HepG2 (cell line): ENCODE results near the gene NCOA3. TPM values are rescaled to one million over a fixed set of nuclear protein-coding genes. Genes with fewer than 3 reads are reported as not detected.
A peak's percentile ranks its signal among the peaks of the same experiment; 100 is the strongest.

Source experiments
- DRAP1 ChIP-seq: IDR thresholded peaks from 2 replicates; pipeline ENCODE4 v1.6.1; 2016; ENCODE audit warnings: missing genetic modification reagents, missing compliant biosample characterization
- ESRRA ChIP-seq: sonication (generic); formaldehyde crosslinking; IDR thresholded peaks from 2 replicates; pipeline ENCODE4 v1.5.1; 2020; ENCODE audit warnings: mild to moderate bottlenecking, low read depth, missing genetic modification reagents
- FOXJ3 ChIP-seq: sonication (generic); formaldehyde crosslinking; IDR thresholded peaks from 2 replicates; pipeline ENCODE4 v1.4.0; 2020; ENCODE audit warnings: missing genetic modification reagents, mild to moderate bottlenecking, borderline replicate concordance
- GTF2F1 ChIP-seq: fragments of 150-350 bp; IDR thresholded peaks from 2 replicates; pipeline ENCODE4 v1.6.1; 2014; ENCODE audit warnings: low read length
- HMG20B ChIP-seq: conservative IDR thresholded peaks from 2 replicates; pipeline ENCODE4 v1.6.1; 2016; ENCODE audit warnings: missing genetic modification reagents, missing compliant biosample characterization
- MIER2 ChIP-seq: IDR thresholded peaks from 2 replicates; pipeline ENCODE4 v1.6.1; 2016; ENCODE audit warnings: missing biosample characterization, missing genetic modification reagents
- NFIB ChIP-seq: sonication (generic); formaldehyde crosslinking; IDR thresholded peaks from 2 replicates; pipeline ENCODE4 v1.9.0; 2021; ENCODE audit warnings: missing genetic modification reagents, mild to moderate bottlenecking, borderline replicate concordance
- NR0B2 ChIP-seq: sonication (generic); formaldehyde crosslinking; IDR thresholded peaks from 2 replicates; pipeline ENCODE4 v1.4.0; 2020; ENCODE audit warnings: mild to moderate bottlenecking, missing genetic modification reagents
- PRDM10 ChIP-seq: sonication (generic); formaldehyde crosslinking; IDR thresholded peaks from 2 replicates; pipeline ENCODE4 v1.4.0; 2020; ENCODE audit warnings: low read depth, missing genetic modification reagents
- SRF ChIP-seq: IDR thresholded peaks from 2 replicates; pipeline ENCODE4 v1.6.1; 2011; ENCODE audit warnings: mild to moderate bottlenecking, low read depth, low read length, moderate library complexity
- ZBTB43 ChIP-seq: sonication (generic); formaldehyde crosslinking; conservative IDR thresholded peaks from 2 replicates; pipeline ENCODE4 v1.4.0; 2020; ENCODE audit warnings: missing genetic modification reagents
- ZKSCAN5 ChIP-seq: sonication (generic); formaldehyde crosslinking; IDR thresholded peaks from 2 replicates; pipeline ENCODE4 v1.5.1; 2020; ENCODE audit warnings: mild to moderate bottlenecking, missing genetic modification reagents
- ZNF570 ChIP-seq: sonication (generic); formaldehyde crosslinking; IDR thresholded peaks from 2 replicates; pipeline ENCODE4 v1.4.0; 2020; ENCODE audit warnings: mild to moderate bottlenecking, missing genetic modification reagents, borderline replicate concordance
- ZSCAN20 ChIP-seq: sonication (generic); formaldehyde crosslinking; IDR thresholded peaks from 2 replicates; pipeline ENCODE4 v1.4.0; 2020; ENCODE audit warnings: missing genetic modification reagents, mild to moderate bottlenecking, borderline replicate concordance
- polyA plus RNA-seq, 8 experiments: library from polyadenylated mRNA; depleted of rRNA in 3 of 8; stranded (reverse) in 7 of 8; unstranded in 1 of 8; fragments of >200 nt; fragmentation: Illumina TruSeq in 4 of 8; extraction: Trizol in 4 of 8; gene quantifications; 2 replicates each; pipeline versions ENCODE4 v1.2.1 to v1.2.3, GENCODE V29; 2011 to 2016; ENCODE audit warnings: low read depth in 4 of 8, missing spikeins in 1 of 8, mixed read lengths in 1 of 8; ENCODE audit not compliant: insufficient read depth in 1 of 8
- total RNA-seq, 5 experiments: library from RNA; depleted of rRNA; stranded (reverse); fragments of >200 nt; fragmentation: Illumina TruSeq; extraction: Trizol; gene quantifications; 2 replicates each; pipeline ENCODE4 v1.2.3, GENCODE V29; 2016; ENCODE audit warnings: low read depth in 1 of 5
- TF ChIP-seq, protein P1 (sequence below): IDR thresholded peaks from 2 replicates; pipeline ENCODE4 v1.6.1; 2018; ENCODE audit warnings: missing genetic modification reagents, mild to moderate bottlenecking, missing compliant biosample characterization
- TF ChIP-seq, protein P2 (sequence below): sonication (generic); formaldehyde crosslinking; IDR thresholded peaks from 2 replicates; pipeline ENCODE4 v1.8.1; 2022; ENCODE audit warnings: mild to moderate bottlenecking, missing genetic modification reagents
- TF ChIP-seq, protein P3 (sequence below): sonication (generic); formaldehyde crosslinking; IDR thresholded peaks from 2 replicates; pipeline ENCODE4 v1.4.0; 2020; ENCODE audit warnings: missing genetic modification reagents

The NCOA3 gene
- total and polyA plus RNA-seq, 2 of the 13 experiments (the other 11 are each of a cell fraction or from before 2014, with no cell fraction given), result 35.0 to 56.8 TPM

DNA sequence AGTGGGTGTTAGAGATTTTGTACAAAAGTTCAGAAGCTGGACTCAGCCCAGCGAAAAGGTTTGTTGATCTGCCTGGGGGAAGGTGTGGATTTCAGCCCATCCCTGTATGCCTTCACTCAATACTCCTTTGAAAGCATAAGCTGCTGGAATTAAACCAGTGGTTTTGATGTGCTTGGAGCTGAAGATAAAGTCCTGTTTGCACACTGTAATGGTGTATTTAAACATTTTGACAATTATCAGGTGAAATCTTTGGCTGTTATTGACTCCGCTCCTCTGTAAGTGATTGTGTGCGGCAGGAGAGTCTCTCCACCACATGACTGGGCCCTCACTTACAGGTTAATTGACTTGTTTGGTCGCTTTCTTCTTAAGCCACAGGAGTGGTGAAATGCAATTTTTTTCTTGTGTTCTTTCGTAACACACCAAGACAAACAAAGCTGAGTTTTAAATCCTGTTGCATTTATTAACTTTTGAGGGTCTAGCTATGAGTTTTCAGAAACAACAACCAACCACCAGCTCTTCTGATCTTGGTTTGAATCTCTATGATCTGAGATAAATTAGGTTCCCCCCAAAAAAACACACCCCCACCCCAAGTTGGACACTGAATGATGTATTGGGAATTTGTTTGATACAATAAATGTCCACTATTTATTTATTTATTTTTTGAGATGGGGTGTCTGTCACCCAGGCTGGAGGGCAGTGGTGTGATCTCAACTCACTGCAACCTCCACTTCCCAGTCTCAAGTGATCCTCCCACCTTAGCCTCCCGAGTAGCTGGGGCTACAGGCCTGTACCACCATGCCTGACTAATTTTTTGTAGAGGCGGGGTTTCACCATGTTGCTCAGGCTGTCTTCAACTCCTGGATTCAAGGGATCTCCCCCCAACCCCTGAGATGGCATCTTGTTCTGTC lies 46.3 kb upstream of the NCOA3 start (continued):
- TF ChIP-seq NR0B2 (CRISPR knock-in tag), result 0 out of 2 replicates have a peak, but pooled peaks have one; percentile 40
- peak; percentile 34; the same call in 1 of the 2 replicates for TF ChIP-seq ZSCAN20 (CRISPR knock-in tag)
- TF ChIP-seq, protein P1, sequence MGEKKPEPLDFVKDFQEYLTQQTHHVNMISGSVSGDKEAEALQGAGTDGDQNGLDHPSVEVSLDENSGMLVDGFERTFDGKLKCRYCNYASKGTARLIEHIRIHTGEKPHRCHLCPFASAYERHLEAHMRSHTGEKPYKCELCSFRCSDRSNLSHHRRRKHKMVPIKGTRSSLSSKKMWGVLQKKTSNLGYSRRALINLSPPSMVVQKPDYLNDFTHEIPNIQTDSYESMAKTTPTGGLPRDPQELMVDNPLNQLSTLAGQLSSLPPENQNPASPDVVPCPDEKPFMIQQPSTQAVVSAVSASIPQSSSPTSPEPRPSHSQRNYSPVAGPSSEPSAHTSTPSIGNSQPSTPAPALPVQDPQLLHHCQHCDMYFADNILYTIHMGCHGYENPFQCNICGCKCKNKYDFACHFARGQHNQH (CRISPR knock-in tag), result peak; percentile 97
- TF ChIP-seq MIER2 (CRISPR knock-in tag), result peak; percentile 85
- TF ChIP-seq FOXJ3 (CRISPR knock-in tag), result peak; percentile 99
- TF ChIP-seq NFIB, result no peak
- TF ChIP-seq PRDM10 (CRISPR knock-in tag), result peak; percentile 46; the same call in 1 of the 2 replicates
- no peak for TF ChIP-seq GTF2F1
- TF ChIP-seq ZNF570 (CRISPR knock-in tag), result peak; percentile 96; the same call in 1 of the 2 replicates
- peak; percentile 93 for TF ChIP-seq ZBTB43 (CRISPR knock-in tag)
- TF ChIP-seq, protein P2, sequence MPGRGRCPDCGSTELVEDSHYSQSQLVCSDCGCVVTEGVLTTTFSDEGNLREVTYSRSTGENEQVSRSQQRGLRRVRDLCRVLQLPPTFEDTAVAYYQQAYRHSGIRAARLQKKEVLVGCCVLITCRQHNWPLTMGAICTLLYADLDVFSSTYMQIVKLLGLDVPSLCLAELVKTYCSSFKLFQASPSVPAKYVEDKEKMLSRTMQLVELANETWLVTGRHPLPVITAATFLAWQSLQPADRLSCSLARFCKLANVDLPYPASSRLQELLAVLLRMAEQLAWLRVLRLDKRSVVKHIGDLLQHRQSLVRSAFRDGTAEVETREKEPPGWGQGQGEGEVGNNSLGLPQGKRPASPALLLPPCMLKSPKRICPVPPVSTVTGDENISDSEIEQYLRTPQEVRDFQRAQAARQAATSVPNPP (CRISPR knock-in tag), result peak; percentile 92
- TF ChIP-seq SRF, result 0 out of 2 replicates have a peak, but pooled peaks have one; percentile 3
- peak; percentile 97 for TF ChIP-seq HMG20B (CRISPR knock-in tag)
- TF ChIP-seq DRAP1 (CRISPR knock-in tag), result peak; percentile 43; the same call in 1 of the 2 replicates
- TF ChIP-seq ZKSCAN5, result no peak
- TF ChIP-seq, protein P3, sequence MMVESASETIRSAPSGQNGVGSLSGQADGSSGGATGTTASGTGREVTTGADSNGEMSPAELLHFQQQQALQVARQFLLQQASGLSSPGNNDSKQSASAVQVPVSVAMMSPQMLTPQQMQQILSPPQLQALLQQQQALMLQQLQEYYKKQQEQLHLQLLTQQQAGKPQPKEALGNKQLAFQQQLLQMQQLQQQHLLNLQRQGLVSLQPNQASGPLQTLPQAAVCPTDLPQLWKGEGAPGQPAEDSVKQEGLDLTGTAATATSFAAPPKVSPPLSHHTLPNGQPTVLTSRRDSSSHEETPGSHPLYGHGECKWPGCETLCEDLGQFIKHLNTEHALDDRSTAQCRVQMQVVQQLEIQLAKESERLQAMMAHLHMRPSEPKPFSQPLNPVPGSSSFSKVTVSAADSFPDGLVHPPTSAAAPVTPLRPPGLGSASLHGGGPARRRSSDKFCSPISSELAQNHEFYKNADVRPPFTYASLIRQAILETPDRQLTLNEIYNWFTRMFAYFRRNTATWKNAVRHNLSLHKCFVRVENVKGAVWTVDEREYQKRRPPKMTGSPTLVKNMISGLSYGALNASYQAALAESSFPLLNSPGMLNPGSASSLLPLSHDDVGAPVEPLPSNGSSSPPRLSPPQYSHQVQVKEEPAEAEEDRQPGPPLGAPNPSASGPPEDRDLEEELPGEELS (CRISPR knock-in tag), result peak; percentile 100
- 0 out of 2 replicates have a peak, but pooled peaks have one; percentile 44 for TF ChIP-seq ESRRA (CRISPR knock-in tag)
